ENCODE measurements around the gene ESAM. TPM values are rescaled to one million over a fixed set of nuclear protein-coding genes. Genes with fewer than 3 reads are reported as not detected.

ESAM gene
- polyA plus RNA-seq, 1 donor from 2014 or later: 0.77 TPM

- no peaks in the 10 kb centered on the region for H3K9me2 ChIP-seq (ENCODE audit: insufficient read depth, low read length)
- H3K36me3 ChIP-seq (ENCODE audit: insufficient read depth, low read length): no peaks in the 10 kb centered on the region
- peaks cover 40% of the 10 kb centered on the region for H3K27me3 ChIP-seq (ENCODE audit: insufficient read depth, low read depth, low read length)
- H3F3A ChIP-seq (ENCODE audit: insufficient read depth, low read length, poor library complexity, severe bottlenecking): no peaks in the 10 kb centered on the region
- peak overlapping the region; percentile 77 for H3K4me3 ChIP-seq (ENCODE audit: low read length)
- H3K79me2 ChIP-seq (replicated peaks; ENCODE audit: insufficient read depth, low read length): no peaks in the 10 kb centered on the region
- H2AFZ ChIP-seq (ENCODE audit: low read depth, low read length): no peak overlapping the region
- TF ChIP-seq CTCF (IDR thresholded peaks at IDR 0.05; ENCODE audit: poor library complexity, severe bottlenecking) (no peak), EZH2 (IDR thresholded peaks at IDR 0.05; ENCODE audit: borderline replicate concordance, insufficient read depth, low read length, poor library complexity, severe bottlenecking) (no peak), EP300 (conservative IDR thresholded peaks at IDR 0.05; ENCODE audit: poor library complexity, severe bottlenecking) (no peak), SMC3 (conservative IDR thresholded peaks at IDR 0.05; ENCODE audit: poor library complexity) (no peak), RAD21 (conservative IDR thresholded peaks at IDR 0.05) (no peak), TAF1 (IDR thresholded peaks at IDR 0.05; ENCODE audit: low read depth) (no peak), POLR2AphosphoS5 (IDR thresholded peaks at IDR 0.05) (no peak), MXI1 (conservative IDR thresholded peaks at IDR 0.05; ENCODE audit: poor library complexity, severe bottlenecking) (no peak), REST (IDR thresholded peaks at IDR 0.05; ENCODE audit: borderline replicate concordance) (no peak)
- peak overlapping the region; percentile 42 for H3K9ac ChIP-seq (ENCODE audit: low read length)
- H4K20me1 ChIP-seq (ENCODE audit: insufficient read depth): no peaks in the 10 kb centered on the region
- no peaks in the 10 kb centered on the region for H3K9me3 ChIP-seq (ENCODE audit: low read length)
- no peak overlapping the region for H3K27ac ChIP-seq (ENCODE audit: low read length)
- peak overlapping the region; percentile 78 for H3K4me2 ChIP-seq (ENCODE audit: low read length)
Observed at GRCh38 chr11:124738713-124739478, 23.2 kb downstream of the ESAM start.

- no peak overlapping the region for H3K9ac ChIP-seq (ENCODE audit: low read length)
- no peak overlapping the region for H3K4me2 ChIP-seq (ENCODE audit: low read length)
- TF ChIP-seq EZH2 (IDR thresholded peaks at IDR 0.05; ENCODE audit: borderline replicate concordance, insufficient read depth, low read length, poor library complexity, severe bottlenecking) (no peak), SMC3 (conservative IDR thresholded peaks at IDR 0.05; ENCODE audit: poor library complexity) (no peak), POLR2AphosphoS5 (IDR thresholded peaks at IDR 0.05) (no peak), REST (IDR thresholded peaks at IDR 0.05; ENCODE audit: borderline replicate concordance) (no peak)
- no peak overlapping the region for H3K4me3 ChIP-seq (ENCODE audit: low read length)
- no peaks in the 10 kb centered on the region for H3F3A ChIP-seq (ENCODE audit: insufficient read depth, low read length, poor library complexity, severe bottlenecking)
- H3K9me3 ChIP-seq (ENCODE audit: low read length): no peaks in the 10 kb centered on the region
- H3K79me2 ChIP-seq (replicated peaks; ENCODE audit: insufficient read depth, low read length): no peaks in the 10 kb centered on the region
- H2AFZ ChIP-seq (ENCODE audit: low read depth, low read length): no peak overlapping the region
- no peak overlapping the region for H3K27ac ChIP-seq (ENCODE audit: low read length)
- peaks cover 29% of the 10 kb centered on the region for H3K27me3 ChIP-seq (ENCODE audit: insufficient read depth, low read depth, low read length)
- no peaks in the 10 kb centered on the region for H3K36me3 ChIP-seq (ENCODE audit: insufficient read depth, low read length)
- no peaks in the 10 kb centered on the region for H4K20me1 ChIP-seq (ENCODE audit: insufficient read depth)
- H3K9me2 ChIP-seq (ENCODE audit: insufficient read depth, low read length): no peaks in the 10 kb centered on the region
Observed at GRCh38 chr11:124737638-124738305, 24.3 kb downstream of the ESAM start.
